Measurements from ENCODE around the gene ENGASE.

Gene ENGASE

GRCh38 chr17:79096477-79096876 is 21.9 kb downstream of the ENGASE start:
- no peak for DNase-seq

DNA sequence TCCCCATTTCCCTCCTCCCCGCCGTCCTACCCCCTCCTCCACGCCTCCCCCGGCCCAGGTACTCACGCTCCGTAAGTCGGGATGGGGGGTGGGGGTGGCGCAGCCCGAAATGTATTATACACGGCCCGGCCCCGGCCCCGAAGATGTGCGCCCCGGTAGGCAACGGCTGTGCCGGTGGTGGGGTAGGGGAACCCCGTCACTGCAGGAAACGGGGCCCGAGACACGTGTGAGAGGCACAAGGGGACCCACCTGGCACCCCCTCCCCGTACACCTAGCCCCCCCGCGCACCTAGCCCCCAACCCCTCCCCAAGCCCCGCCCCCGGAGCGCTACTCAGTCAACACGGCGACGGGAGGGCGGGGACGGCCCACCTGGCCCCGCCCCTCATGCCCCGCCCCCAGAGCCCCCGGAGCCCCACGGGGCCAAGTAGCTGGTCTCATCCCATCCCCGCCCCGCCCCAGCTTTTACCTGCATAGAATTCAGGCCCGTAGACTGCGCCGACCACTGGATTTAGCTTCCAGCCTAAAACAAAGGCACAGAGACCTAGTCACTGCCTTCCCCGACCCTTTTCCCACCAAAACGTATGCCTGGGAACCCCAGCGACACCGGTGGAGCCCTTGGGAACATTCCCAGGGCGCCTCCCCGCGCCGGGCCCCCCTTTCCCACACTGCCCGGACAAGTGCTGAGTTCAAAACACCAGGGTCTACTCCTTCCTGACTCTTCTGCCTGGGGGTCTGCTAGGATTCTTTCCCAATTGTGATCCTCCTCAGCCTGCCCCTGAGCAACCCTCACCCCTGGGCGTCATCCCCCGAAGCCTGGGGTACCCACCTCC is 22.8 kb downstream of the ENGASE start:
- no peak for DNase-seq

DNA sequence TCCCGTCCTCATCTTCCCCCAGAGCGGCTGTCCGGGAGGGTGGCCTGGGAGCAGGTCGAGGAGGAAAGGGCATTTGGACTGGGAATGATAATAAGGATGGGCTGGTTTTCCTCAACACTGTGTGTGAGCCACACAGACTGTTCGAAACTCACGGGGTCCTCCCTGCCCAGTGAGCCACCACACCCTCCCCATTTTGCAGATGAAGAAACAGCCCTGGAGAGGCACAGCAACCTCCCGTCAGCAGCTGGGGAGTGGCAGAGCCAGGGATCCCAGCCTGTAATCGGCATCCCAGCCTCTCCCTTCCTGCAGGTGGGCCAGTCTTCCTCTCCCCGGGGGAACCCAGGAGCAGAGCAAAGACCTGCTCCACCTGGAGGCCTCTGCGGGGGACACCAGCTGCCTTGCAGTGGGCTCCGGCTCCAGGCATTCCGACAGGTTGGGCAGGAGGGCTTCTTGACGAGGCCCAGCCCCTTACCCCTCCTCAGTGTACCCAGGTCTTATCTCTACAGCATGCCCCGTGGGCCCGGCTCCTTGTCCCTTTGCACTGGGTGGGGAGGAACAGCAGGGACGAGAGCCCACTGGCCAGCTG is 23.8 kb downstream of the ENGASE start:
- no peak for DNase-seq

- DNase-seq, result no peak
Measured at GRCh38 chr17:79100405-79100804, 25.8 kb downstream of the ENGASE start.

GRCh38 chr17:79101111-79101673 is 26.6 kb downstream of the ENGASE start:
- no peak for DNase-seq

- DNase-seq, result no peak
Measured at GRCh38 chr17:79102214-79102613, 27.6 kb downstream of the ENGASE start.

- DNase-seq, result no peak
Measured at GRCh38 chr17:79104898-79105600, 30.4 kb downstream of the ENGASE start.

DNA sequence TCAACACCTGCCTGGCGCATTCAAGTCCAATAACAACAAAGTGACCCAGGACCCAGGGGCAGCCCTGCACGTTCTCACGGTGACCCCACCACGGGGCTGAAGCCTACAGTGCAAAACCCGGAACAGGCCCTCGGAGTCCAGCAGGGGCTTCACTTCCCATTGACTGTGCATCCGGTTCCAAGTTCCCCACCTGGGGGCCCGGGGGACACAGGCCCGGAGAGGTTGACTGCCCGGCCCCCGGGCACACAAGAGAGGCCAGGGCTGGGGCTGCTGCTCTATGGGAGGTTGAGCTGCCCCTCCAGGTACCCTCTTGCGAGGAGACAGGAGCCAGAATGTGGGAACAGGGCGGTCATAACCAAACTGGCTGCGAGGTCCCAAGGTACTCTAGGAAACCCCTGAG is 31.3 kb downstream of the ENGASE start:
- no peak for DNase-seq

GRCh38 chr17:79106958-79107357 is 32.3 kb downstream of the ENGASE start:
- DNase-seq, result no peak

GRCh38 chr17:79107499-79108231 is 33.0 kb downstream of the ENGASE start:
- no peak for DNase-seq

- no peak for DNase-seq
Measured at GRCh38 chr17:79108232-79108850, 33.7 kb downstream of the ENGASE start.

GRCh38 chr17:79108870-79109269 is 34.2 kb downstream of the ENGASE start:
- no peak for DNase-seq

GRCh38 chr17:79109584-79109983 is 35.0 kb downstream of the ENGASE start:
- no peak for DNase-seq

DNA sequence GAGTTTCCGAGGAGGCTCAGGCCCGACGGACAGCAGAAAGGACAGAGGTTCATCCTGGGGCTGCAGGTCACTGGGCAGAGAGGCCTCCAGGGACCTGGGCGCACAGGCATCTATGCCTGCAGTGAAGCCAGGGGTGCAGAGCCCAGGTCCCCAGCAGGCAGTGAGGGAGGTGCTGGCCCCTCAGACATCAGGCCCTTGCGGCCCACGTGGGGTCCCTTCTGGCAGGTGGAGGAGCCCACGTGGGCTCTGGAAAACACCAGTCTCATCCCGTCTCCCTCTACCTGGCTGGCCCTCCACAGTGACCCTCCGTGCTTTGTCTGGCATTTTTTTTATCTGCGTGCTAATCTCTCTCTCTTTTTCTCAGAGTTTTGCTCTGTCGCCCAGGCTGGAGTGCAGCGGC is 36.5 kb downstream of the ENGASE start:
- no peak for DNase-seq

DNA sequence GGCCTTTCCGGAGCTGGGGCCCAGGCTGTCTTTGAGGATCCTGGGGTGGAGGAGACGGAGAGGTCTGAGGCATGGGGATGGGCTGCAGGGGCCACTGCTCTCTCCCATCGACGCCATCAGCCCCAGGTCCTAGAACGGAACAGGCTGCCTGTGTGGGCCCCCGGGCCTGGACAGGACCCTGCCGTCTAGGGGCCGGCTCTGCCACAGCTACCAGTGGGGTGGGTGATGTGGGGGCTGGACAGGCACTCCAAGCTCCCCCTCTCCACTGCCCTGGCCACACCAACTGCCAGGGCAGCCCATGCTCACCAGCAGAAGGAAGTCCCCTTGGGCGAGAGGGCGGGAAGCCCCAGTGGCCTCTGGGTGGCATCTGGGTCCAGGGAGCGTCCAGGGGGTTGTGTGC is 37.8 kb downstream of the ENGASE start:
- DNase-seq, result no peak

DNA sequence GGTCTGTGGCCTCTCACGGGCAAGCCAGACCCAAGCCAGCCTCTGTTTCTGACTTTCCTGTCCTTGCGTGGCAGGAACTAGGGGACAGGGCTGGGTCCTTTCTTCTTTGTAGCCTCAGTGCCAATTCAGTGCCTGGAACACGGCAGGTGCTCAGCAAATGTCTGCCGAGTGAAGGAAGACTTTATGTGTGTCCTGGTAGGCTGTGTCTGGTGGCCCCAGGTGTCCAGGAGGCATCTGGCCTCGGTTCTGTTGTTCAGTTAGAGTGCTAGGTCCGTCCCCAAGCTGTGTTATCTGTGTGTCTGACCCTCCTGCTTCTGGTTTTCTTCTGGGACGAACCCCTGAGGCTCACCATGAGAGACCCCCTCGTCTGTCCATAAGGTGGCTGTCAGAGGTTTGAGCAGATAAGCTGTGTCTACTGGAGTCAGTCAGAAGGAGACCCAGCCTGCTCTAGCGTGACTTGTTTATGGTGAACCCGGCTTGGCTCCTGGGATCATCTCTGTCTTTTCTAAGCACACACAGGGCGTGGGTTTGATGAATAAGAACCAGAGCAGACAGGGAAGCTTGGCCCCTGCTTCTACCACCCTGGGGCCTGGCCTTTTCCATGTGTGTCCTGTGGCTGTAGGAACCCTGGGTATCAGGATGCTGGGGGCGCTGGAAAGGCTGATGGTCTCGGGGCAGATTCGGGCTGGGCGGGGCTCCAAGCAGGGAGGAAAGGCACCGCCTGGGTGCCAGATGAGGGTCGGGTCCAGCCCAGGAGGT is 39.3 kb downstream of the ENGASE start:
- no peak for DNase-seq

DNA sequence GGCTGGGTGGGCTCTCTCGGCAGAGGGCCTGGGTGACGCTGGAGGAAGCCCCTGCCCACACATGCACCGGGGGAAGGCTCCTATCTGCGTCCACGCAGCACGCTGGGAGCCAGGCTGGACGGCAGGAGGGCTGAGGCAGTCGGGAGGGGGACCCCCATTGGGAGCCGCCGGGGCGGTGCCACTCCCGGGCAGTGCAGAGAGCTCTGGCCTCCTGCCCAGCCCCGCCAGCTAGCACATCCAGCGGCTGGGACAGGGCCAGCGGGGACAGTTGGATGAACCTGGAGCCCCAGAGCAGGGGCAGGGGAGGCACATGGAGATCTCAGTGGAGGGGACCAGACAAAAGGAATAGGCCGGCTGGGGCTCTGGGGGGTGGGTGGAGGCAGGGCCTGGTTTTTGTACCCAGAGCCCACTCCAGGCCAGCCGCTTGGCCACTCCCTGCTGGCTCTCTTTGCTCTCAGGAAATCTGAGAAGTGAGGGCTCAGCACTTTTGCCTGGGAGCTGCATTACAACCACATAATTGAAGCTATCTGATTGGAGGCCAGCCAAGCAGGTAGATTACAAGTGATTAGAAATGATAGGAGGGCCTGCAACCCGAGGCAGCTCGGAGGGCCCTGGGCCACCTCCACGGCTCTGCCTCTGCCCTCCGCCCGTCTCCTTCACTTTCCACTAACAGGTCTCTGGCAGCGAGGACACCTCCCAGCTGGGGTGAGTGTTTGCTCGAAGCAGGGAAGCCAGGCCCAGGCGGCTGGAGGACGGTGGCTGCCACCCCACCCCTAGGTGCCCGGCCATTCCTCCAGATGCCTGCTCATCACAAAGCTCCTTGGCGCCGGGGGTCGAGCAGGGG is 40.1 kb downstream of the ENGASE start:
- DNase-seq, result no peak

DNA sequence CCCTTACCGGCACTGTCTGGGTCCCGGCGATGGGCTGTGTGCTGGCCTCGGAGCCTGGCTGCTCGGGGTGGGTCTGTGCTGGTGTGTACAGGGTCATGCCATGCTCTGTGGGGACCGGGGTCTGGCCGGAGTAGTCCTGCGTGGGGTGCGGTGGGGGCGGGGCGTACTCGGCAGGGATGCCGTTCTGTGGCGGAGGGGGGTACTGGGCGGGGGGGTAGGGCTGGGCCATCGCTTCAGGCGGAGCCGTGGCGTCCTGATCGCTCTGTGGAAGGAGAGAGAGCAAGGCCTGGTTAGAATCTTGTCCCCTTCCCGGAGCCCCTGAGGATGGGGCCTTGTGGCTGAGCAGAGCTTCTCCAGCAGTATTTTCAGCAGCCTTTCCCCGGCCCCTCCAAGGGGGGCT is 40.9 kb downstream of the ENGASE start:
- no peak for DNase-seq

DNA sequence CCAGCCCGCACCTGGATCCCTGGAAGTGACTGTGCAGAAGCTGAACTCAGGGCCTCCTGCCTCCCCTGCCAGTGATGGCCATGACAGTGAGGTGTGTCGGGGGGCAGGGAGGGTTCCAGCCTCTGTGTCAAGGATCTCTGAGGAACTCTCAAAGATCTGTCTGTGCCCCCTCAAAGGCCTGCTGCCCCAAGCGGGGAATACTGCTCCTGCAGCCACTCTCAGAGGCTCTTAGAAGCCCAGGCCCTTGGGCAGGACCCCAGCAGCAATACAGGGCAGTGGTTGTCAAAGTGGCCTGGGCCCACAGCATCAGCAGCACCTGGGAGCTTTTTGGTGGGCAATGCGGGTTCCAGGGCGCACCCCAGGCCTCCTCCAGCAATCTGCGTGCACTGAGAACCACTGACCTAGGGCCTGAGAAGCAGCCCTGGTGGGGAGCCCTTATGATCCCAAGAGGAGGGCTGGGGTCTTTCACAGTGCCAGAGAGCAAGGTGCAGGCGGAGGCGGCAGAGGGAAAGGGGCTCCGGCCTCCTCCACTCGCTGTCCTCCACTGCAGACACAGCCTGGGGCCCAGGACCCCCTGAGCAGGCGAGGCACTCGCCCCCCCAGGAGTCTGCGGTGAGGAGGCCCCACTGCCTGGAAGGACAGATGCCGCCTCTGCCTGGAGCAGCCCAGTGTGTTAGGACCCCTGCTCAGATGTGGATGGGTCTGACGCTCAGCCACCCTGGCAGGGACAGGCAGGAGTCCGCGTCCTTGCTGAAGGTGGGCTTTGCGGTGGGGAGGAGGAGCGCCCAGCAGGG is 42.1 kb downstream of the ENGASE start:
- no peak for DNase-seq

- DNase-seq, result no peak
Measured at GRCh38 chr17:79117905-79118487, 43.4 kb downstream of the ENGASE start.
